ENCODE data around the gene C11orf86.

- no peak for TF ChIP-seq CTCF (IDR thresholded peaks at IDR 0.05 in 2 of 3, conservative IDR thresholded peaks at IDR 0.05 in 1 of 3; ENCODE audit: borderline replicate concordance in 1 of 3, insufficient read depth in 1 of 3, low read depth in 2 of 3, low read length in 2 of 3)
- TF ChIP-seq REST (IDR thresholded peaks at IDR 0.05; ENCODE audit: low read depth), result no peak
- TF ChIP-seq TCF7L2 (IDR thresholded peaks at IDR 0.05; ENCODE audit: borderline replicate concordance, extremely low read depth, insufficient read depth, insufficient read length), result no peak
- TF ChIP-seq YY1 (IDR thresholded peaks at IDR 0.05; ENCODE audit: extremely low read depth, insufficient replicate concordance, low read depth, low read length), result no peak
- TF ChIP-seq ZFX (IDR thresholded peaks at IDR 0.05), result no peak
- TF ChIP-seq SIN3A (IDR thresholded peaks at IDR 0.05; ENCODE audit: low read depth), result no peak
- TF ChIP-seq EZH2 (IDR thresholded peaks at IDR 0.05), result no peak
- TF ChIP-seq MAX (IDR thresholded peaks at IDR 0.05), result no peak
- no peak for TF ChIP-seq JUND (IDR thresholded peaks at IDR 0.05)
- no peak for TF ChIP-seq EZH2phosphoT487 (IDR thresholded peaks at IDR 0.05; ENCODE audit: borderline replicate concordance)
Observed at GRCh38 chr11:67001332-67001731, 26.2 kb downstream of the C11orf86 start.
